ENCODE measurements around the gene IGFBP3. TPM values are rescaled to one million over a fixed set of nuclear protein-coding genes. Genes with fewer than 3 reads are reported as not detected.
"Not testable (repeated sequence)": the region's sequence is repeated elsewhere in the genome, so short reads cannot be mapped to it uniquely, and the experiment has no call there.

IGFBP3 gene
- total RNA-seq, 3 donors from 2014 or later = 27.0 to 41.5 (median 40.6) TPM

GRCh38 chr7:45967591-45968157, 46.6 kb upstream of the IGFBP3 start:
- no peaks in the 10 kb centered on the region for H3K9me3 ChIP-seq
- H3K4me1 ChIP-seq (ENCODE audit: low read depth) = no peaks in the 10 kb centered on the region
- no peak for DNase-seq
- H3K36me3 ChIP-seq (ENCODE audit: low read depth) = no peaks in the 10 kb centered on the region
- TF ChIP-seq CTCF (IDR thresholded peaks at IDR 0.05) = no peak
- intact Hi-C loops (cut with DNase I, micrococcal nuclease) = no loop called here
- no peak for ATAC-seq
- no peak overlapping the region for H3K4me3 ChIP-seq

- TF ChIP-seq CTCF (IDR thresholded peaks at IDR 0.05) = no peak
- H3K36me3 ChIP-seq (ENCODE audit: low read depth) = no peaks in the 10 kb centered on the region
- DNase-seq (no peak), ATAC-seq (no peak)
- H3K4me1 ChIP-seq (ENCODE audit: low read depth) = no peaks in the 10 kb centered on the region
- intact Hi-C loops (cut with DNase I, micrococcal nuclease) = no loop called here
- no peaks in the 10 kb centered on the region for H3K9me3 ChIP-seq
- no peak overlapping the region for H3K4me3 ChIP-seq
These were observed 41.8 kb upstream of the IGFBP3 start for GRCh38 chr7:45962861-45963260.

- H3K36me3 ChIP-seq (ENCODE audit: low read depth) = no peaks in the 10 kb centered on the region
- DNase-seq (no peak), ATAC-seq (no peak)
- H3K4me1 ChIP-seq (ENCODE audit: low read depth) = no peaks in the 10 kb centered on the region
- no peak for TF ChIP-seq CTCF (IDR thresholded peaks at IDR 0.05)
- peaks cover 5% of the 10 kb centered on the region for H3K9me3 ChIP-seq
- no peak overlapping the region for H3K4me3 ChIP-seq
- intact Hi-C loops (cut with DNase I, micrococcal nuclease) = no loop called here
These were observed 36.6 kb upstream of the IGFBP3 start for GRCh38 chr7:45957721-45958120.

GRCh38 chr7:45955286-45955685, 34.2 kb upstream of the IGFBP3 start:
- ATAC-seq (no peak), DNase-seq (no peak)
- no peak overlapping the region for H3K4me3 ChIP-seq
- no peaks in the 10 kb centered on the region for H3K36me3 ChIP-seq (ENCODE audit: low read depth)
- intact Hi-C loops (cut with DNase I, micrococcal nuclease) = no loop called here
- peaks cover 5% of the 10 kb centered on the region for H3K9me3 ChIP-seq
- TF ChIP-seq CTCF (IDR thresholded peaks at IDR 0.05) = no peak
- H3K4me1 ChIP-seq (ENCODE audit: low read depth) = no peaks in the 10 kb centered on the region

GRCh38 chr7:45953055-45953454, 32.0 kb upstream of the IGFBP3 start:
- ATAC-seq; H3K9me3 ChIP-seq; intact Hi-C loops (cut with DNase I, micrococcal nuclease); H3K4me1 ChIP-seq (ENCODE audit: low read depth); DNase-seq; H3K36me3 ChIP-seq (ENCODE audit: low read depth); H3K4me3 ChIP-seq: not testable (repeated sequence)

GRCh38 chr7:45944058-45944457, 23.0 kb upstream of the IGFBP3 start:
- Histone ChIP-seq H3K4me1 (ENCODE audit: low read depth) (no peaks in the 10 kb centered on the region), H3K36me3 (ENCODE audit: low read depth) (no peaks in the 10 kb centered on the region), H3K4me3 (no peak overlapping the region), H3K9me3 (no peaks in the 10 kb centered on the region)
- DNase-seq (no peak), ATAC-seq (no peak)
- TF ChIP-seq CTCF (IDR thresholded peaks at IDR 0.05) = no peak
- intact Hi-C loops (cut with DNase I, micrococcal nuclease) = no loop called here
